Parathyroid adenoma (tissue), 2 donors: ENCODE results near the gene FOXA1.

Experiments
- H2AFZ ChIP-seq: fragments of 300-600 bp; sonication (generic); one replicate; pipeline ENCODE4 v1.7.0; 2017; ENCODE audit warnings: antibody characterized with exemption, mild to moderate bottlenecking
- H3K27ac ChIP-seq: fragments of 300-600 bp; sonication (generic); one replicate; pipeline ENCODE4 v1.7.0; 2017
- H3K27me3 ChIP-seq: fragments of 300-600 bp; sonication (generic); one replicate; pipeline ENCODE4 v1.7.0; 2017; ENCODE audit warnings: low read length; ENCODE audit not compliant: control insufficient read depth, insufficient read depth
- H3K36me3 ChIP-seq: fragments of 300-600 bp; sonication (generic); one replicate; pipeline ENCODE4 v1.7.0; 2017; ENCODE audit warnings: low read length; ENCODE audit not compliant: control insufficient read depth, insufficient read depth
- H3K4me1 ChIP-seq: fragments of 300-600 bp; sonication (generic); one replicate; pipeline ENCODE4 v1.7.0; 2017; ENCODE audit warnings: control low read depth
- H3K4me2 ChIP-seq: fragments of 300-600 bp; sonication (generic); one replicate; pipeline ENCODE4 v1.7.0; 2017; ENCODE audit warnings: low read length
- H3K4me3 ChIP-seq: fragments of 300-600 bp; sonication (generic); one replicate; pipeline ENCODE4 v1.7.0; 2017; ENCODE audit warnings: low read depth, low read length
- H3K79me2 ChIP-seq: fragments of 300-600 bp; sonication (generic); one replicate; pipeline ENCODE4 v1.7.0; 2017; ENCODE audit warnings: control low read depth
- H3K9ac ChIP-seq: fragments of 300-600 bp; sonication (generic); one replicate; pipeline ENCODE4 v1.7.0; 2017; ENCODE audit warnings: mild to moderate bottlenecking
- H3K9me3 ChIP-seq: fragments of 300-600 bp; sonication (generic); one replicate; pipeline ENCODE4 v1.7.0; 2017; ENCODE audit warnings: low read length; ENCODE audit not compliant: control insufficient read depth
- TF ChIP-seq, protein P1 (sequence below): fragments of 300-600 bp; sonication (generic); IDR thresholded peaks from one replicate; pipeline ENCODE4 v1.7.0; 2017; ENCODE audit warnings: antibody characterized with exemption, mild to moderate bottlenecking
- donor health status: primary hyperparathyroidism.

FOXA1 gene

DNA sequence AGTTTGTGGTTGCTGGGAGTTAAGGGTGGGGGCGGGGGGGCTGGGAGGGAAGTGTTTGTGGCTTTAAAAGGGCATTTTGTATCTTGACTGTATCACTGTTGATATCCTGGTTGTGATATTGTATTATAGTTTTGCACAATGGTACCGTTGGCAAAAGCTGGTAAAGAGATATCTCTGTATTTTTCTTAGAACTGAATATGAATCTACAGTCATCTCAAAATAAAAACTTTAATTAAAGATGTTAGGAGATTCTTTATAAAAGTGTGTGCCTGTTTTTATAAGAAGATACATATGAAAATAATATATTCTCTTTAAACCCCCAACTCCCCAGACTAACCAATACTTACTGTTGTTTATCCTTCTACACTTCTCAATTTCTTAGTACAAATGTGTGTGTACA is 43.5 kb upstream of the FOXA1 start:
- no peak overlapping the region for H3K27ac ChIP-seq

DNA sequence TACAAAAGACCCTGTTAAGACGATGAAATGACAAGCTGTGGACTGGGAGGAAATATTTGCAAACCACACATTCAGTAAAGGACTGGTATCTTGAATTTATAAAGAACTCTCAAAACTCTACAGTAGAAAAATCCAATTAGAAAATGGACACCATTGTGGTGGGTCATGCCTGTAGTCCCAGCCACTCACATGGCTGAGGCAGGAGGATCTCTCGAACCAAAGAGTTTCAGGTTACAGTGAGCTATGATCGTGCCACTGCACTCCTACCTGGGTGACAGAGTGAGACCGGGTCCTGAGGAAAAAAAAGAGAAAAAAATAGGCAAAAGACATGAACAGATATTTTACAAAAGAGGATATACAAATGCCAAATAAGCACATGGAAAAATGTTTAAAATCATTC is 42.3 kb upstream of the FOXA1 start:
- Histone ChIP-seq H3K27ac (no peak overlapping the region), H3K4me1 (no peaks in the 10 kb centered on the region), H3K4me3 (no peak overlapping the region), H3K9ac (no peak overlapping the region), H3K9me3 (no peaks in the 10 kb centered on the region), H2AFZ (no peak overlapping the region), H3K27me3 (no peaks in the 10 kb centered on the region), H3K4me2 (no peak overlapping the region), H3K79me2 (no peaks in the 10 kb centered on the region), H3K36me3 (no peaks in the 10 kb centered on the region)
- TF ChIP-seq, protein P1, sequence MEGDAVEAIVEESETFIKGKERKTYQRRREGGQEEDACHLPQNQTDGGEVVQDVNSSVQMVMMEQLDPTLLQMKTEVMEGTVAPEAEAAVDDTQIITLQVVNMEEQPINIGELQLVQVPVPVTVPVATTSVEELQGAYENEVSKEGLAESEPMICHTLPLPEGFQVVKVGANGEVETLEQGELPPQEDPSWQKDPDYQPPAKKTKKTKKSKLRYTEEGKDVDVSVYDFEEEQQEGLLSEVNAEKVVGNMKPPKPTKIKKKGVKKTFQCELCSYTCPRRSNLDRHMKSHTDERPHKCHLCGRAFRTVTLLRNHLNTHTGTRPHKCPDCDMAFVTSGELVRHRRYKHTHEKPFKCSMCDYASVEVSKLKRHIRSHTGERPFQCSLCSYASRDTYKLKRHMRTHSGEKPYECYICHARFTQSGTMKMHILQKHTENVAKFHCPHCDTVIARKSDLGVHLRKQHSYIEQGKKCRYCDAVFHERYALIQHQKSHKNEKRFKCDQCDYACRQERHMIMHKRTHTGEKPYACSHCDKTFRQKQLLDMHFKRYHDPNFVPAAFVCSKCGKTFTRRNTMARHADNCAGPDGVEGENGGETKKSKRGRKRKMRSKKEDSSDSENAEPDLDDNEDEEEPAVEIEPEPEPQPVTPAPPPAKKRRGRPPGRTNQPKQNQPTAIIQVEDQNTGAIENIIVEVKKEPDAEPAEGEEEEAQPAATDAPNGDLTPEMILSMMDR: no peak

More for the DNA sequence above, 43.5 kb upstream of the FOXA1 start:
- no peaks in the 10 kb centered on the region for H3K27me3 ChIP-seq
- H3K36me3 ChIP-seq: no peaks in the 10 kb centered on the region
- TF ChIP-seq, protein P1: no peak
- H2AFZ ChIP-seq: no peak overlapping the region
- no peaks in the 10 kb centered on the region for H3K4me1 ChIP-seq
- H3K4me2 ChIP-seq: no peak overlapping the region
- no peaks in the 10 kb centered on the region for H3K79me2 ChIP-seq
- H3K4me3 ChIP-seq: no peak overlapping the region
- H3K9ac ChIP-seq: no peak overlapping the region
- no peaks in the 10 kb centered on the region for H3K9me3 ChIP-seq

DNA sequence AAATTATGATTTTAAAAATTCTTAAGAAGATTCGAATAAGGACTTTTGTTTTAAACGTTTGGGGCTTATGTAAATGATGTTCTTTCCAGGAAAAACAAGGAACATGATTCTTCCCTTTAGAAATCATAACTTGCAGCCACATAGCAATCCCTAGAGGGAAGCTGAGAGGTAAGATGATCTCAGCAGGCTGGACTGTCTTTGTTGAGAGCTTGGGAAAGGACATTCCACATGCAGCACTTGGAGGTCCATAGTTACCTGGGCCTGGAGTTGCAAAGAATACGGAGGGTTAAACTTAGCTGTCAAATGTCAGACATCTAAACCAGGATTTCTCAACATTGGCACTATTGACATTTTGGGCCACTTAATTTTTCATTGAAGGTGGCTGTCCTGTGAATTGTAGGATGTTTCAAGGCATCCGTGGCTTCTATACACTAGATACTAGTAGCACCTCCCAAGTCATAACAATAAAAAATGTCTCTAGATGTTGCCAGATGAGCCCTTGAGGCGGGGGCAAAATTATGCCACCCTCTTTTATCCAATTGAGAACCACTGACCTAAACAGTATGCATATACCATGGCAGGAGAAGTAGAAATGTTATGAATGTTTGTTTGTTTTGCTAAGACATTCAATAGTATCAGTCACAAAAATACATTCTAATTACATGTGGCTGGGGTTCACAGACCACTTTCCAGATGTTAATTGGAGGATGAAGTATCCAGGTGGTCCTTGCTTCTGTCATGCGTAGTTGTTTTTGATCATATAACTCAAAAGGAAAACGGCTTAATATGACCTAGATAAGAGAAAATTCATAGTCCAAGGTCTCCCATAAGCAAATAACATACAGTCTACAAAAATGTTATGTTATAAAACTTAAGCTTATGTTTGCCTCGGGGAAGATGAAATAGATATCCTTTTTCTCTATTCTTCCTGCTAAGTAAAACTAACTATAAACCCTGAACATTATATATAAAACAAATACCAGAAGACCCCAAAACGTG is 30.8 kb upstream of the FOXA1 start:
- H3K36me3 ChIP-seq: no peaks in the 10 kb centered on the region
- no peak overlapping the region for H3K4me3 ChIP-seq
- H3K4me2 ChIP-seq: no peak overlapping the region
- H3K9ac ChIP-seq: no peak overlapping the region
- no peak overlapping the region for H2AFZ ChIP-seq
- no peak overlapping the region for H3K27ac ChIP-seq
- no peaks in the 10 kb centered on the region for H3K4me1 ChIP-seq
- TF ChIP-seq, protein P1: no peak
- H3K9me3 ChIP-seq: no peaks in the 10 kb centered on the region
- H3K79me2 ChIP-seq: no peaks in the 10 kb centered on the region
- no peaks in the 10 kb centered on the region for H3K27me3 ChIP-seq

DNA sequence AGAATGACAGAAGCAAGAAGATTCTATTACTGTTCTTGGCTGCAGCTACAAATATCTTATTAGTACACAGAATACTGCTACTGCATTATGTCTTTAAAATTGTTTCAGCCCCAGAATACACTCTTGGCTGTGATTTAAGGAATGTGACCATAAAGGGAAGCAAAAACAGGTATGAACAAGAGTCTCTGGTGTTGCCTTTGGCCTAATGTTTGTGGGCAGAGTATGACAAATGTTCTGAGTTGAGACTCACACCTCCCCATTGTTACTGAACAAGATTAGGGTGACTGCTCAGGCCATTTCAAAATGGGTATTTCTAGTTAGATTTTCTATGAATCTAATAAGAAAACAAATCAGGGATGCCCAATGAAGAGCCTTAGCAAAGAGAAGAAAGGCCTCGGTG is 28.9 kb upstream of the FOXA1 start:
- no peak overlapping the region for H3K4me2 ChIP-seq
- H3K4me1 ChIP-seq: no peaks in the 10 kb centered on the region
- no peak overlapping the region for H2AFZ ChIP-seq
- H3K36me3 ChIP-seq: no peaks in the 10 kb centered on the region
- H3K9me3 ChIP-seq: no peaks in the 10 kb centered on the region
- no peak overlapping the region for H3K9ac ChIP-seq
- H3K4me3 ChIP-seq: no peak overlapping the region
- H3K27me3 ChIP-seq: no peaks in the 10 kb centered on the region
- no peak overlapping the region for H3K27ac ChIP-seq
- TF ChIP-seq, protein P1: no peak
- no peaks in the 10 kb centered on the region for H3K79me2 ChIP-seq
